ENCODE results near the gene KLK7. TPM values are rescaled to one million over a fixed set of nuclear protein-coding genes. Genes with fewer than 3 reads are reported as not detected.

Gene KLK7
- total RNA-seq, 1 donor from 2014 or later, result not detected

- Histone ChIP-seq H3K27me3 (ENCODE audit: control insufficient read depth in 3 of 3, insufficient read depth in 3 of 3, low read length in 3 of 3) (peaks cover 21 to 52% (median 43%) of the 10 kb centered on the region in 3 donors), H3K4me1 (ENCODE audit: control insufficient read depth in 3 of 3, insufficient read depth in 3 of 3, low read length in 3 of 3) (no peaks in the 10 kb centered on the region)
Measured at GRCh38 chr19:51014242-51014641, 30.5 kb upstream of the KLK7 start.

GRCh38 chr19:51012661-51013190 is 29.0 kb upstream of the KLK7 start:
- H3K4me3 ChIP-seq (ENCODE audit: low read length in 3 of 3), result no peak overlapping the region
- no peaks in the 10 kb centered on the region for H3K36me3 ChIP-seq (ENCODE audit: control insufficient read depth in 3 of 3, insufficient read depth in 3 of 3, low read length in 3 of 3)
- H3K27ac ChIP-seq (ENCODE audit: low read depth, low read length), result no peak overlapping the region
- peaks cover 19 to 43% (median 39%) of the 10 kb centered on the region in 3 donors for H3K27me3 ChIP-seq (ENCODE audit: control insufficient read depth in 3 of 3, insufficient read depth in 3 of 3, low read length in 3 of 3)
- H3K9ac ChIP-seq (ENCODE audit: low read depth in 1 of 3, low read length in 3 of 3), result no peak overlapping the region
- H3K9me3 ChIP-seq (ENCODE audit: control insufficient read depth in 3 of 3, low read length in 3 of 3), result no peaks in the 10 kb centered on the region
- H3K4me1 ChIP-seq (ENCODE audit: control insufficient read depth in 3 of 3, insufficient read depth in 3 of 3, low read length in 3 of 3), result no peaks in the 10 kb centered on the region

More at GRCh38 chr19:51014242-51014641, 30.5 kb upstream of the KLK7 start:
- Histone ChIP-seq H3K27ac (ENCODE audit: low read depth, low read length) (no peak overlapping the region), H3K36me3 (ENCODE audit: control insufficient read depth in 3 of 3, insufficient read depth in 3 of 3, low read length in 3 of 3) (no peaks in the 10 kb centered on the region), H3K9ac (ENCODE audit: low read depth in 1 of 3, low read length in 3 of 3) (no peak overlapping the region), H3K9me3 (ENCODE audit: control insufficient read depth in 3 of 3, low read length in 3 of 3) (no peaks in the 10 kb centered on the region), H3K4me3 (ENCODE audit: low read length in 3 of 3) (no peak overlapping the region)

GRCh38 chr19:51010066-51010795 is 26.5 kb upstream of the KLK7 start:
- H3K4me3 ChIP-seq (ENCODE audit: low read length in 3 of 3), result no peak overlapping the region
- no peak overlapping the region for H3K9ac ChIP-seq (ENCODE audit: low read depth in 1 of 3, low read length in 3 of 3)
- H3K9me3 ChIP-seq (ENCODE audit: control insufficient read depth in 3 of 3, low read length in 3 of 3), result no peaks in the 10 kb centered on the region
- peaks cover 6 to 29% (median 22%) of the 10 kb centered on the region in 3 donors for H3K27me3 ChIP-seq (ENCODE audit: control insufficient read depth in 3 of 3, insufficient read depth in 3 of 3, low read length in 3 of 3)
- H3K27ac ChIP-seq (ENCODE audit: low read depth, low read length), result no peak overlapping the region
- no peaks in the 10 kb centered on the region for H3K36me3 ChIP-seq (ENCODE audit: control insufficient read depth in 3 of 3, insufficient read depth in 3 of 3, low read length in 3 of 3)
- no peaks in the 10 kb centered on the region for H3K4me1 ChIP-seq (ENCODE audit: control insufficient read depth in 3 of 3, insufficient read depth in 3 of 3, low read length in 3 of 3)

GRCh38 chr19:51009061-51009891 is 25.6 kb upstream of the KLK7 start:
- Histone ChIP-seq H3K4me3 (ENCODE audit: low read length in 3 of 3) (no peak overlapping the region), H3K27me3 (ENCODE audit: control insufficient read depth in 3 of 3, insufficient read depth in 3 of 3, low read length in 3 of 3) (peaks cover 2 to 24% (median 13%) of the 10 kb centered on the region in 3 donors), H3K4me1 (ENCODE audit: control insufficient read depth in 3 of 3, insufficient read depth in 3 of 3, low read length in 3 of 3) (no peaks in the 10 kb centered on the region), H3K9ac (ENCODE audit: low read depth in 1 of 3, low read length in 3 of 3) (no peak overlapping the region), H3K27ac (ENCODE audit: low read depth, low read length) (no peak overlapping the region), H3K9me3 (ENCODE audit: control insufficient read depth in 3 of 3, low read length in 3 of 3) (no peaks in the 10 kb centered on the region), H3K36me3 (ENCODE audit: control insufficient read depth in 3 of 3, insufficient read depth in 3 of 3, low read length in 3 of 3) (no peaks in the 10 kb centered on the region)

- Histone ChIP-seq H3K4me3 (ENCODE audit: low read length in 3 of 3) (no peak overlapping the region), H3K9me3 (ENCODE audit: control insufficient read depth in 3 of 3, low read length in 3 of 3) (peaks cover 0 to 2% (median 0%) of the 10 kb centered on the region in 3 donors), H3K36me3 (ENCODE audit: control insufficient read depth in 3 of 3, insufficient read depth in 3 of 3, low read length in 3 of 3) (no peaks in the 10 kb centered on the region), H3K4me1 (ENCODE audit: control insufficient read depth in 3 of 3, insufficient read depth in 3 of 3, low read length in 3 of 3) (no peaks in the 10 kb centered on the region), H3K27ac (ENCODE audit: low read depth, low read length) (no peak overlapping the region), H3K27me3 (ENCODE audit: control insufficient read depth in 3 of 3, insufficient read depth in 3 of 3, low read length in 3 of 3) (peaks cover 0 to 23% (median 4%) of the 10 kb centered on the region in 3 donors), H3K9ac (ENCODE audit: low read depth in 1 of 3, low read length in 3 of 3) (no peak overlapping the region)
Measured at GRCh38 chr19:51007488-51007887, 23.8 kb upstream of the KLK7 start.

GRCh38 chr19:51006406-51006805 is 22.7 kb upstream of the KLK7 start:
- no peak overlapping the region for H3K4me3 ChIP-seq (ENCODE audit: low read length in 3 of 3)
- no peak overlapping the region for H3K9ac ChIP-seq (ENCODE audit: low read depth in 1 of 3, low read length in 3 of 3)
- peaks cover 0 to 2% (median 0%) of the 10 kb centered on the region in 3 donors for H3K9me3 ChIP-seq (ENCODE audit: control insufficient read depth in 3 of 3, low read length in 3 of 3)
- H3K4me1 ChIP-seq (ENCODE audit: control insufficient read depth in 3 of 3, insufficient read depth in 3 of 3, low read length in 3 of 3), result no peaks in the 10 kb centered on the region
- no peak overlapping the region for H3K27ac ChIP-seq (ENCODE audit: low read depth, low read length)
- peaks cover 0 to 26% (median 10%) of the 10 kb centered on the region in 3 donors for H3K27me3 ChIP-seq (ENCODE audit: control insufficient read depth in 3 of 3, insufficient read depth in 3 of 3, low read length in 3 of 3)
- H3K36me3 ChIP-seq (ENCODE audit: control insufficient read depth in 3 of 3, insufficient read depth in 3 of 3, low read length in 3 of 3), result no peaks in the 10 kb centered on the region

GRCh38 chr19:51005248-51005647 is 21.5 kb upstream of the KLK7 start:
- Histone ChIP-seq H3K9me3 (ENCODE audit: control insufficient read depth in 3 of 3, low read length in 3 of 3) (peaks cover 0 to 4% (median 0%) of the 10 kb centered on the region in 3 donors), H3K27me3 (ENCODE audit: control insufficient read depth in 3 of 3, insufficient read depth in 3 of 3, low read length in 3 of 3) (peaks cover 0 to 33% (median 18%) of the 10 kb centered on the region in 3 donors), H3K9ac (ENCODE audit: low read depth in 1 of 3, low read length in 3 of 3) (no peak overlapping the region), H3K4me3 (ENCODE audit: low read length in 3 of 3) (no peak overlapping the region), H3K36me3 (ENCODE audit: control insufficient read depth in 3 of 3, insufficient read depth in 3 of 3, low read length in 3 of 3) (no peaks in the 10 kb centered on the region), H3K4me1 (ENCODE audit: control insufficient read depth in 3 of 3, insufficient read depth in 3 of 3, low read length in 3 of 3) (no peaks in the 10 kb centered on the region), H3K27ac (ENCODE audit: low read depth, low read length) (no peak overlapping the region)

GRCh38 chr19:51003316-51003715 is 19.6 kb upstream of the KLK7 start:
- peaks cover 0 to 4% (median 0%) of the 10 kb centered on the region in 3 donors for H3K9me3 ChIP-seq (ENCODE audit: control insufficient read depth in 3 of 3, low read length in 3 of 3)
- H3K9ac ChIP-seq (ENCODE audit: low read depth in 1 of 3, low read length in 3 of 3), result no peak overlapping the region
- no peak overlapping the region for H3K27ac ChIP-seq (ENCODE audit: low read depth, low read length)
- H3K27me3 ChIP-seq (ENCODE audit: control insufficient read depth in 3 of 3, insufficient read depth in 3 of 3, low read length in 3 of 3), result peaks cover 0 to 34% (median 20%) of the 10 kb centered on the region in 3 donors
- H3K4me3 ChIP-seq (ENCODE audit: low read length in 3 of 3), result no peak overlapping the region
- H3K36me3 ChIP-seq (ENCODE audit: control insufficient read depth in 3 of 3, insufficient read depth in 3 of 3, low read length in 3 of 3), result no peaks in the 10 kb centered on the region
- H3K4me1 ChIP-seq (ENCODE audit: control insufficient read depth in 3 of 3, insufficient read depth in 3 of 3, low read length in 3 of 3), result no peaks in the 10 kb centered on the region

- no peak overlapping the region for H3K4me3 ChIP-seq (ENCODE audit: low read length in 3 of 3)
- peaks cover 0 to 4% (median 0%) of the 10 kb centered on the region in 3 donors for H3K9me3 ChIP-seq (ENCODE audit: control insufficient read depth in 3 of 3, low read length in 3 of 3)
- H3K27ac ChIP-seq (ENCODE audit: low read depth, low read length), result no peak overlapping the region
- no peaks in the 10 kb centered on the region for H3K4me1 ChIP-seq (ENCODE audit: control insufficient read depth in 3 of 3, insufficient read depth in 3 of 3, low read length in 3 of 3)
- H3K36me3 ChIP-seq (ENCODE audit: control insufficient read depth in 3 of 3, insufficient read depth in 3 of 3, low read length in 3 of 3), result no peaks in the 10 kb centered on the region
- H3K27me3 ChIP-seq (ENCODE audit: control insufficient read depth in 3 of 3, insufficient read depth in 3 of 3, low read length in 3 of 3), result peaks cover 0 to 34% (median 20%) of the 10 kb centered on the region in 3 donors
- H3K9ac ChIP-seq (ENCODE audit: low read depth in 1 of 3, low read length in 3 of 3), result no peak overlapping the region
Measured at GRCh38 chr19:51002542-51003311, 19.0 kb upstream of the KLK7 start.
